Loucy (cell line): ENCODE results near the gene PACC1.

Source experiments
- H2AFZ ChIP-seq: fragments of 200-600 bp; sonication (generic); 2 replicates; pipeline ENCODE4 v1.6.0; 2016; ENCODE audit warnings: antibody characterized with exemption, mild to moderate bottlenecking, low read length, moderate library complexity
- H3F3A ChIP-seq: fragments of 200-600 bp; 2 replicates; pipeline ENCODE4 v1.6.0; 2016; ENCODE audit warnings: antibody characterized with exemption, low read depth, mild to moderate bottlenecking
- H3K27me3 ChIP-seq: fragments of 200-600 bp; sonication (generic); 2 replicates; pipeline ENCODE4 v1.6.1; 2014; ENCODE audit warnings: low read length, mild to moderate bottlenecking; ENCODE audit not compliant: insufficient read depth, poor library complexity, severe bottlenecking
- H3K36me3 ChIP-seq: fragments of 200-600 bp; sonication (generic); 2 replicates; pipeline ENCODE4 v1.6.1; 2016; ENCODE audit warnings: low read length; ENCODE audit not compliant: insufficient read depth
- H3K4me1 ChIP-seq: fragments of 200-600 bp; sonication (generic); 2 replicates; pipeline ENCODE4 v1.5.1; 2014; ENCODE audit warnings: low read length, mild to moderate bottlenecking; ENCODE audit not compliant: insufficient read depth, poor library complexity, severe bottlenecking
- H3K4me2 ChIP-seq: fragments of 200-600 bp; sonication (generic); 2 replicates; pipeline ENCODE4 v1.6.0; 2014; ENCODE audit warnings: antibody characterized with exemption, low read length, low read depth, mild to moderate bottlenecking; ENCODE audit not compliant: poor library complexity, severe bottlenecking
- H3K4me3 ChIP-seq: fragments of 200-600 bp; sonication (generic); 2 replicates; pipeline ENCODE4 v1.5.1; 2014; ENCODE audit warnings: low read length, mild to moderate bottlenecking, mixed read lengths; ENCODE audit not compliant: poor library complexity, severe bottlenecking
- H3K79me2 ChIP-seq: fragments of 200-600 bp; sonication (generic); 2 replicates; pipeline ENCODE4 v1.6.1; 2014; ENCODE audit warnings: low read length; ENCODE audit not compliant: insufficient read depth
- H3K9ac ChIP-seq: fragments of 200-600 bp; sonication (generic); 2 replicates; pipeline ENCODE4 v1.6.0; 2014; ENCODE audit warnings: mild to moderate bottlenecking, low read depth, low read length, moderate library complexity; ENCODE audit not compliant: poor library complexity, severe bottlenecking
- H3K9me2 ChIP-seq: fragments of 200-600 bp; sonication (generic); replicated peaks from 2 replicates; pipeline ENCODE4 v1.6.1; 2016; ENCODE audit warnings: low read depth, low read length, mixed read lengths
- H3K9me3 ChIP-seq: fragments of 200-600 bp; sonication (generic); 2 replicates; pipeline ENCODE4 v1.6.1; 2014; ENCODE audit warnings: mild to moderate bottlenecking, antibody characterized with exemption, low read length, low read depth; ENCODE audit not compliant: insufficient read depth
- H4K20me1 ChIP-seq: fragments of 200-600 bp; sonication (generic); 2 replicates; pipeline ENCODE4 v1.6.0; 2014; ENCODE audit warnings: antibody characterized with exemption, low read length, mild to moderate bottlenecking; ENCODE audit not compliant: insufficient read depth, poor library complexity, severe bottlenecking
- EZH2phosphoT487 ChIP-seq: fragments of 200-600 bp; IDR thresholded peaks from 2 replicates; pipeline ENCODE4 v1.6.1; 2018; ENCODE audit warnings: antibody characterized with exemption, mild to moderate bottlenecking, moderate library complexity, borderline replicate concordance
- TF ChIP-seq, protein P1 (sequence below): fragments of 200-600 bp; sonication (generic); conservative IDR thresholded peaks from 2 replicates; pipeline ENCODE4 v1.5.1; 2014; ENCODE audit warnings: mild to moderate bottlenecking, antibody characterized with exemption, low read length

PACC1 gene

GRCh38 chr1:212410231-212410820 is 4.4 kb downstream of the PACC1 start:
- Histone ChIP-seq H3K9me3 (no peaks in the 10 kb centered on the region), H3F3A (0 out of 2 replicates have a peak, but pooled peaks cover 2% of the 10 kb centered on the region), H4K20me1 (peaks cover 9% of the 10 kb centered on the region), H2AFZ (no peak overlapping the region), H3K9ac (no peak overlapping the region), H3K4me1 (peaks cover 46% of the 10 kb centered on the region), H3K36me3 (peaks cover 50% of the 10 kb centered on the region; the same call in 1 of the 2 replicates), H3K4me3 (peak overlapping the region; percentile 82), H3K79me2 (peaks cover 47% of the 10 kb centered on the region), H3K4me2 (peak overlapping the region; percentile 99), H3K9me2 (no peaks in the 10 kb centered on the region), H3K27me3 (no peaks in the 10 kb centered on the region)
- TF ChIP-seq, protein P1, sequence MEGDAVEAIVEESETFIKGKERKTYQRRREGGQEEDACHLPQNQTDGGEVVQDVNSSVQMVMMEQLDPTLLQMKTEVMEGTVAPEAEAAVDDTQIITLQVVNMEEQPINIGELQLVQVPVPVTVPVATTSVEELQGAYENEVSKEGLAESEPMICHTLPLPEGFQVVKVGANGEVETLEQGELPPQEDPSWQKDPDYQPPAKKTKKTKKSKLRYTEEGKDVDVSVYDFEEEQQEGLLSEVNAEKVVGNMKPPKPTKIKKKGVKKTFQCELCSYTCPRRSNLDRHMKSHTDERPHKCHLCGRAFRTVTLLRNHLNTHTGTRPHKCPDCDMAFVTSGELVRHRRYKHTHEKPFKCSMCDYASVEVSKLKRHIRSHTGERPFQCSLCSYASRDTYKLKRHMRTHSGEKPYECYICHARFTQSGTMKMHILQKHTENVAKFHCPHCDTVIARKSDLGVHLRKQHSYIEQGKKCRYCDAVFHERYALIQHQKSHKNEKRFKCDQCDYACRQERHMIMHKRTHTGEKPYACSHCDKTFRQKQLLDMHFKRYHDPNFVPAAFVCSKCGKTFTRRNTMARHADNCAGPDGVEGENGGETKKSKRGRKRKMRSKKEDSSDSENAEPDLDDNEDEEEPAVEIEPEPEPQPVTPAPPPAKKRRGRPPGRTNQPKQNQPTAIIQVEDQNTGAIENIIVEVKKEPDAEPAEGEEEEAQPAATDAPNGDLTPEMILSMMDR: no peak
- TF ChIP-seq EZH2phosphoT487: no peak

DNA sequence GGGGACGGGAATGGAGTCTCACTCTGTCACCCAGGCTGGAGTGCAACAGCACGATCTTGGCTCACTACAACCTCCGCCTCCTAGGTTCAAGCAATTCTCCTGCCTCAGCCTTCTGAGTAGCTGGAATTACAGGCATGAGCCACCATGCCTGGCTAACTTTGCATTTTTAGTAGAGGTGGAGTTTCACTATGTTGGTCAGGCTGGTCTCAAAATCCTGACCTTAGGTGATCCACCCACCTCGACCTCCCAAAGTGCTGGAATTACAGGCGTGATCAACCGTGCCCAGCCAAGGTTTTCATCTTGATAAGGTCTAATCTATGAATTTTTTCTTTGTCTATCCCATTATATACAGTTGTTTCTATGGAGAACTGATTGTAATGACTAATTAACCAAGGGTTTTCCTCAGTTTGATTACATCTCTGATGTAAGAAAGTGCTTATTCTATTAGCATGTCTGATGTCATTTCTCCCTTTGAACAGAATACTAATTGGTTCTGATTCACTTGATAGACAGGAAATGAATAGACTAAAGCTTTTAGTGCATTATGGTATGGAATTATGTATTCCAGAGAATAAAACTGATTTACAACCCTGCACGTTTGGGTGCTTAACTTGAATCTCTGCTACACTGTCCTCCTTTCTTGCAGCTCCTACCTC is 11.9 kb downstream of the PACC1 start:
- Histone ChIP-seq H4K20me1 (no peaks in the 10 kb centered on the region), H3K9ac (no peak overlapping the region), H3K4me2 (no peak overlapping the region), H3K4me3 (no peak overlapping the region), H2AFZ (no peak overlapping the region), H3K36me3 (peaks cover 39% of the 10 kb centered on the region), H3K27me3 (no peaks in the 10 kb centered on the region), H3K79me2 (peaks cover 10% of the 10 kb centered on the region), H3K4me1 (no peaks in the 10 kb centered on the region), H3K9me2 (no peaks in the 10 kb centered on the region), H3F3A (0 out of 2 replicates have a peak, but pooled peaks cover 2% of the 10 kb centered on the region), H3K9me3 (no peaks in the 10 kb centered on the region)
- TF ChIP-seq, protein P1: no peak
- no peak for TF ChIP-seq EZH2phosphoT487

- no peak overlapping the region for H3K4me3 ChIP-seq
- H2AFZ ChIP-seq: no peak overlapping the region
- no peaks in the 10 kb centered on the region for H3K9me2 ChIP-seq
- peaks cover 13% of the 10 kb centered on the region for H3K79me2 ChIP-seq
- H3K9ac ChIP-seq: no peak overlapping the region
- H3K36me3 ChIP-seq: peaks cover 40% of the 10 kb centered on the region
- no peaks in the 10 kb centered on the region for H3K27me3 ChIP-seq
- H3K4me2 ChIP-seq: no peak overlapping the region
- H3F3A ChIP-seq: 0 out of 2 replicates have a peak, but pooled peaks cover 4% of the 10 kb centered on the region
- no peak for TF ChIP-seq EZH2phosphoT487
- TF ChIP-seq, protein P1: no peak
- H3K4me1 ChIP-seq: no peaks in the 10 kb centered on the region
- peaks cover 2% of the 10 kb centered on the region for H3K9me3 ChIP-seq
- H4K20me1 ChIP-seq: no peaks in the 10 kb centered on the region
Observed at GRCh38 chr1:212401838-212402582, 12.7 kb downstream of the PACC1 start.
